Activated B cell treated with CpG ODN at 0.5 μM for 24 hours (primary cell): Measurements from ENCODE around the gene TCF23. TPM values are rescaled to one million over a fixed set of nuclear protein-coding genes. Genes with fewer than 3 reads are reported as not detected.
A peak's percentile ranks its signal among the peaks of the same experiment; 100 is the strongest.

Experiments
- ATAC-seq: fragments of 200-7000 bp; cut with Tn5 transposase; one replicate; pipeline ENCODE4 v1.10.0; 2021; ENCODE audit warnings: low read depth, mild to moderate bottlenecking, moderate library complexity
- CTCF ChIA-PET: fragments of 350-600 bp; sonication (Branson Sonifier 250); formaldehyde crosslinking; loops from one replicate; lab custom pipeline; 2021; ENCODE audit warnings: antibody characterized with exemption; lab: Charles Lee
- POLR2A ChIA-PET: fragments of 350-600 bp; sonication (Branson Sonifier 250); formaldehyde crosslinking; loops from one replicate; lab custom pipeline; 2021; ENCODE audit warnings: antibody characterized with exemption; lab: Charles Lee
- DNase-seq: peaks from one replicate; pipeline ENCODE4 v3.0.0; 2022
- H3K27ac Mint-ChIP-seq: one replicate; pipeline ENCODE4 v1.8.0; 2020; ENCODE audit warnings: mixed read lengths
- H3K27me3 Mint-ChIP-seq: one replicate; pipeline ENCODE4 v1.8.0; 2021; ENCODE audit warnings: mixed read lengths
- H3K36me3 Mint-ChIP-seq: one replicate; pipeline ENCODE4 v1.8.0; 2021; ENCODE audit warnings: low read depth, mixed read lengths
- H3K4me1 Mint-ChIP-seq: one replicate; pipeline ENCODE4 v1.8.0; 2021; ENCODE audit warnings: mixed read lengths
- H3K4me3 Mint-ChIP-seq: one replicate; pipeline ENCODE4 v1.8.0; 2020; ENCODE audit warnings: mild to moderate bottlenecking, mixed read lengths
- H3K9me3 Mint-ChIP-seq: one replicate; pipeline ENCODE4 v1.8.0; 2020; ENCODE audit warnings: mixed read lengths
- intact Hi-C: fragments of 100-400 bp; cut with micrococcal nuclease; formaldehyde crosslinking; loops from one replicate; pipeline ENCODE4 v1.15.1; 2024
- total RNA-seq: library from RNA; stranded (reverse); gene quantifications from 2 replicates; pipeline ENCODE4 v1.2.3, GENCODE V29; 2022
- TF ChIP-seq, protein P1 (sequence below): fragments of 200-600 bp; IDR thresholded peaks from one replicate; pipeline ENCODE4 v1.8.0; 2022; ENCODE audit warnings: antibody characterized with exemption, mild to moderate bottlenecking

TCF23 gene
- total RNA-seq, 1 donor from 2014 or later = 0.07 TPM

DNA sequence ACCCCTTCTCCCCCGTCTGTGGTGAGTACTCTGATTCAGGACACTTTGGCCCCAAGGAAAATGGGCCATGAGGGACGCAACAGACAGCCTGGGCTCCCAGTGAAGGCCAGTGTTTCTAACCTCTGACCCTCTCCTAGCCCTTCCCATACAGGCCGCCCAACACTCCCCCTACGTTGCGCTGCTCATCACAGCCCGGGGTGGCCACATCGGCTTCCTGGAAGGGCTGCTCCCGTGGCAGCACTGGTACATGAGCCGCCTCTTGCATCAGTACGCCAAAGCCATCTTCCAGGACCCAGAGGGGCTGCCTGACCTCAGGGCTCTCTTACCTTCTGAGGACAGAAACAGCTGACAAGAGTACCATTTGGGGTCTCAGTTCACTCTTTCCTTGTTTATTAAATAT, 18.4 kb upstream of the TCF23 start:
- Mint-ChIP-seq H3K4me3 (no peak overlapping the region), H3K9me3 (no peaks in the 10 kb centered on the region), H3K27me3 (no peaks in the 10 kb centered on the region), H3K27ac (no peak overlapping the region), H3K36me3 (peaks cover 42% of the 10 kb centered on the region), H3K4me1 (peaks cover 20% of the 10 kb centered on the region)
- ATAC-seq = no peak
- ChIA-PET CTCF (no interaction called here), POLR2A (no interaction called here)
- intact Hi-C loops = no loop called here
- no peak for DNase-seq
- TF ChIP-seq, protein P1, sequence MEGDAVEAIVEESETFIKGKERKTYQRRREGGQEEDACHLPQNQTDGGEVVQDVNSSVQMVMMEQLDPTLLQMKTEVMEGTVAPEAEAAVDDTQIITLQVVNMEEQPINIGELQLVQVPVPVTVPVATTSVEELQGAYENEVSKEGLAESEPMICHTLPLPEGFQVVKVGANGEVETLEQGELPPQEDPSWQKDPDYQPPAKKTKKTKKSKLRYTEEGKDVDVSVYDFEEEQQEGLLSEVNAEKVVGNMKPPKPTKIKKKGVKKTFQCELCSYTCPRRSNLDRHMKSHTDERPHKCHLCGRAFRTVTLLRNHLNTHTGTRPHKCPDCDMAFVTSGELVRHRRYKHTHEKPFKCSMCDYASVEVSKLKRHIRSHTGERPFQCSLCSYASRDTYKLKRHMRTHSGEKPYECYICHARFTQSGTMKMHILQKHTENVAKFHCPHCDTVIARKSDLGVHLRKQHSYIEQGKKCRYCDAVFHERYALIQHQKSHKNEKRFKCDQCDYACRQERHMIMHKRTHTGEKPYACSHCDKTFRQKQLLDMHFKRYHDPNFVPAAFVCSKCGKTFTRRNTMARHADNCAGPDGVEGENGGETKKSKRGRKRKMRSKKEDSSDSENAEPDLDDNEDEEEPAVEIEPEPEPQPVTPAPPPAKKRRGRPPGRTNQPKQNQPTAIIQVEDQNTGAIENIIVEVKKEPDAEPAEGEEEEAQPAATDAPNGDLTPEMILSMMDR = no peak

DNA sequence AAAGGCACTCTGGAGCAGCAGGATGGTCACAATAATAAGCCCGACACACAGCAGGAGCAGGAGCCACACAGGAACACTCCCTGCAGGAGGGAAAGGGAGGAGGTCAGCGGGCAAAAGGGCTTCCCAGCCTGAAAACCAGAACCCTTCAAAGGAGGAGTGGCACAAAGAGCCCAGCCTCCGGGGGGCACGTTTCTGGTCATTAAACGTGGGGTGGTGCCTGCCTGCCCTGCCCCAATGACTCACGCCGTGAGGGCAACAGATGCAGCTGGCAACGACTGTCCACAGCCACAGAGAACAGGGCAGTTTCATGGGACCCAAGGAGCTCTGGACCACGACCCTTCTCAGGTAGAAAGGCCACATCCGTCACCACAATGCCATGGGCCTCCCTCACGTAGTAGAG, 17.4 kb upstream of the TCF23 start:
- ATAC-seq = no peak
- H3K9me3 Mint-ChIP-seq = no peaks in the 10 kb centered on the region
- peaks cover 20% of the 10 kb centered on the region for H3K4me1 Mint-ChIP-seq
- intact Hi-C loops = no loop called here
- H3K4me3 Mint-ChIP-seq = no peak overlapping the region
- no peak overlapping the region for H3K27ac Mint-ChIP-seq
- peaks cover 42% of the 10 kb centered on the region for H3K36me3 Mint-ChIP-seq
- DNase-seq = no peak
- ChIA-PET CTCF (no interaction called here), POLR2A (interaction anchor here (0.6 to 1.6 kb wide), 3 partner anchors 8 to 45 kb away, joined by 3 read pairs; partner anchors contain the start of genes ABHD1 and KHK)
- TF ChIP-seq, protein P1 = no peak
- H3K27me3 Mint-ChIP-seq = no peaks in the 10 kb centered on the region

DNA sequence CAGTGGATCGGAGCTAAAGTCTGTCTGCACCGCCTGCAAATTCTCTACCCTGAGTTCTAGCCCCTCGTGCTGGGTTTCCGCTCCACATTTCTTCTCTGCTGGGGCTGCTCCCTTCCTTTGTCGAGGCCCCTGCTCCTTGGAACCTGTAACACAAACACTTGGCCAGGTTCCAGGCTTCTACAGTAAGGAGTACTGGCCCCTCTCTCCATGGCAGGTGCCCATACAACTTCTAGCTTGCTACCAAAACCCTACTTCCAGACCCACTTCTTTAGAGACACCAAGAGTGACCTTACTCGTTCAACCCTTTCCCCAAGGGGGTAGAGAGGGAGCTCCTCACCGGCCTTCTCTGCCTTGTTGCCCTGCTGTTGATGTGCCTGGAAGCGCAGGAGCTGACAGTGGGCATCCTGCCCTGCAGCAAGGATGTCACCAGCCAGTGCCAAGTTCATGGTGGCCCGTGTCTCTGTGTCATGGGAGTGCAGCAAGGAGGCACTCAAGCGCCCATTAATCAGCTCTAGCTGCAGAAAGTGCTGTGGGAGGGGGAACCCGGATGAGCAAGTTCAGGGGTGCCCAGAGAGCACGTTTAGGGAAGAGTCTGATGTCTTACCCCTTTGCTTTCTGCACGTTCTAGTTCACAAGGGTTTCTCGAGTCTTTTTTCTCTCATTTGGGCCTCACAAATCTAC, 15.5 kb upstream of the TCF23 start:
- intact Hi-C loops = no loop called here
- peak overlapping the region; percentile 69 for H3K27ac Mint-ChIP-seq

DNA sequence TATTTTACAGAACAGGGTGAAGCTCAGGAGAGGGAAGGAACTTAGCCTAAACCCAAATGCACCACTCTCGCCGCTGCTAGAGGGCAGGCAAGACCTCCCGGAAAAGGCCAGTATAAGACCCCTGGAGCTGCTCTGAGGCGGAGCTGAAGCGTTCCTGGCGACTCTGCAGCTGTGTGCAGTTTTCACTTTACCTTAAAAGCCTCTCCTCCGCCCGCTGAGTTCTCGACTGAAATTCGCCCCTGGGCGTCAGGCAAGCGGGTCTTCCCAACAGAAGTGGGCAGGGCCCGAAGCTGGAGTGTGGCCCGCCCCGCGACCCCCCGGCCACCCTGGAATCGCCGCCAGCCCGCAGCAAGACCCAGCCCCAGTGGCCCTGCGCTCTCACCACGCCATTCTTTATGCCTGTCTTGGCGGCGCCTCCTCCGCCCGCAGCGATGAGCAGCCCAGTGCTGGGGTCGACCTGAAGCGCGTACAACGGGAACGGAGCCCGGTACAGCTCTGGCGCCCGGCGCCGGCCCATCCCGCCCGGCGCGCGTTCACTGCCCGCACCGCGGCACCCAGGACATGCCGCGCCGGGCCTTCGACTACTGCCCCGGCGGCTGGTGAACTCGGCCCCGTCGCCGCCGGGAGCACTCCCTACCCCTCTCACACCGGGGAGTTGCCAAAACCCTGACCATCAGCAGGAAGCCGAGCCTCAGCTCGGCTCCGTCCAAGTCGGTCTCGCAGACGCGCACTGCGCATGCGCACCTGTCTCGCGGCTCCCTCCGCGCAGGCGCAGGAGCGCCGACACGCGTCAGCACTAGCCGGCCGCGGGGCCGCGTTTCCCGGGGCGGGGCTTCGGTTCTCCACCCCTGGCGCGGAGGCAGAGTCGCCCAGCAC, 14.7 kb upstream of the TCF23 start, which contains the start of gene PREB:
TSS of gene PREB (minus strand) at position 732 of the 876 bp plus-strand sequence. CDS start at position 517, 215 bp downstream.
- POLR2A ChIA-PET = interaction anchor here (0.6 to 3.0 kb wide), 15 partner anchors 10 to 295 kb away, joined by 3 to 32 read pairs (median 5); partner anchors contain the start of genes ABHD1, AGBL5, ATRAID and KHK
- CTCF ChIA-PET = interaction anchor here (0.6 to 2.8 kb wide), 7 partner anchors 10 to 228 kb away, joined by 3 to 10 read pairs (median 4); partner anchors contain the start of gene ABHD1
- H3K36me3 Mint-ChIP-seq = peaks cover 37% of the 10 kb centered on the region

More for the DNA sequence above, 15.5 kb upstream of the TCF23 start:
- TF ChIP-seq, protein P1 = no peak
- H3K9me3 Mint-ChIP-seq = no peaks in the 10 kb centered on the region
- CTCF ChIA-PET = interaction anchor here (1.2 to 2.8 kb wide), 4 partner anchors 10 to 147 kb away, joined by 4 to 10 read pairs (median 8); partner anchors contain the start of gene ABHD1
- peak overlapping the region; percentile 95 for H3K4me3 Mint-ChIP-seq
- H3K27me3 Mint-ChIP-seq = no peaks in the 10 kb centered on the region
- no peak for ATAC-seq
- POLR2A ChIA-PET = interaction anchor here (0.6 to 3.0 kb wide), 12 partner anchors 9 to 295 kb away, joined by 3 to 32 read pairs (median 4); partner anchors contain the start of genes ABHD1, KHK, NRBP1 and SLC5A6
- no peak for DNase-seq
- H3K4me1 Mint-ChIP-seq = peaks cover 20% of the 10 kb centered on the region
- H3K36me3 Mint-ChIP-seq = peaks cover 42% of the 10 kb centered on the region

More for the DNA sequence above, 14.7 kb upstream of the TCF23 start, which contains the start of gene PREB:
- ATAC-seq (peak; percentile 99), DNase-seq (peak; percentile 99)
- Mint-ChIP-seq H3K27me3 (no peaks in the 10 kb centered on the region), H3K4me1 (peaks cover 20% of the 10 kb centered on the region), H3K9me3 (no peaks in the 10 kb centered on the region), H3K4me3 (peak within 1 kb of the TSS; percentile 95), H3K27ac (peak within 1 kb of the TSS; percentile 90)
- intact Hi-C loops = loop anchor here (1.0 to 2.0 kb wide), 9 partner anchors 11 to 102 kb away; partner anchors contain the start of genes ABHD1, AGBL5, ATRAID and CAD
- TF ChIP-seq, protein P1 = no peak
